ENCODE data around the gene SRGAP1.
"Not testable (repeated sequence)": the region's sequence is repeated elsewhere in the genome, so short reads cannot be mapped to it uniquely, and the experiment has no call there.

Gene SRGAP1

DNA sequence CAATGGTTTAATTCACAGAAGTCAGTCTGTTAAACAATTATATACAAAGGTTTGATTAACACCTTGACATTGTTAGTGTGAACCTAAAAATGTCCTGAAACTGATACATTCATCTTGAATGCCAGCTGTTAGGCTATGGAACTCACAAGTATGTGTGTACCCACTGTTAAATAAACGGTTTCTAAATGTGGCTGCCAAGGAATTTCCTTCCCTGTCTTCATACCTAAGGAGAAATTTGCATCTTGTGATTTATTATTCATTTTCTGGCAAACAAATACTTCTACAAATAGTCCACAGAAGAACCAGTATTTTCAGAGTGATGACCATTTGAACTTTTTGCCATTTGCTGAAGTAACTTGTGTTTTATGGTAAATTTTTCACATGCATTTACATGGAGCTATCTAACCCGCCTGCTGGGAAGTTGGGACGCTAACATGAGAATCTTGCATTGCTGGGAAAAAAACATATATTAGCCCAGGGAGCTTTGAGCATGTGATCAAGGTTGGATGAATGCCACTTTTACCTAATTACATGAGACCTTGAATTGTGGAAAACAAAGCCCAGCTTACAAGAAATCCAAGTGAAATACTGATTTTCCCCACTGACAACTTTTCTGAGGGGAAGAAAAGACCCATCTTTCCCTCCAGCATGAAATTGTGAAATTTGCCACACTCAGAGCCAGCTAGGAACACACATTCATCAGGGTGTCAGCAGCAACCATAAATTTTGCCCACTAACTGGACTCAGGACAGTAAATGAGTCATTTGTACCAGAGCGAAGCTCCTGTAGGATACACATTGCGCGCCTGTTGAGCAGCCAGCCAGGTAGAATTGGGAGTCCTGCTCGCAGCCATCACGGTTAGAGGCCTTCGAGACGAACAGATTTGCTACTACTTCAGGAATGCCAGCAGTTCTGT, 259.6 kb downstream of the SRGAP1 start:
- H3K4me3 ChIP-seq (ENCODE audit: low read depth, low read length) = no peak overlapping the region

DNA sequence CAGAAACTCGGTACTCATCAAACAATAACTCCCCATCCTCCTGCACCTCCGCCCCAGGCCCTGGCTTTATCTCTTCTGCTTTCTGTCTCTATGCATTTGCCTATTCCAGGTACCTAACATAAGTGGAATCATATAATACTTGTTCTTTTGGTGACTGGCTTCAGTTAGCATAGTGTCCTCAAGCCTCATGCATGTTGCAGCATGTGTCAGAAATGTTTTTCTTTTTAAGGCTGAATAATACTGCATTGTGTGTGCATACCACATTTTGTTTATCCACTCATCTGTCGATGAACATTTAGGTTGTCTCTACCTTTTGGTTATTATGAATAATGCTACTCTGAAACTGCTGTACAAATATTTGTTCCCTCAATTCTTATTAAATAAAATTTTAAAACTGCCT, 260.5 kb downstream of the SRGAP1 start:
- no peak overlapping the region for H3K4me3 ChIP-seq (ENCODE audit: low read depth, low read length)

DNA sequence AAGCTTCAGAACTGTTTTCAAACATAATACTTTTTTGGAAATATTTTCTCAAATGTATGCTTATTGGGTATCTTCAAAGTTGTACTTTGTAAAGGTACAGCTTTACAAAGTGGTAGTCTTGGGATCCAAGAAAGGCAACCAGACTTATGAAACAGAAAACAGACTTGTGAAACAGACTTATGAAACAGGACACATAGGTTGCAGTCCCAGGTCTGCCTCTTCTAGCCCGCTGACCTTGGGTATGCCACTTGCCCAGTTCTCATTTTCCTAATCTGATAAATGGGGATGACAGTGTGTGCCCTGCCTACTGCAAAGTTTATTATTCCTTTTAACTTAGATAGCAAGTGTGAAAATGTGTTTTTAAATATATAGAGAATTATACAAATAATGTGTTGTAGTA, 263.3 kb downstream of the SRGAP1 start:
- H3K4me3 ChIP-seq (ENCODE audit: low read depth, low read length) = no peak overlapping the region

DNA sequence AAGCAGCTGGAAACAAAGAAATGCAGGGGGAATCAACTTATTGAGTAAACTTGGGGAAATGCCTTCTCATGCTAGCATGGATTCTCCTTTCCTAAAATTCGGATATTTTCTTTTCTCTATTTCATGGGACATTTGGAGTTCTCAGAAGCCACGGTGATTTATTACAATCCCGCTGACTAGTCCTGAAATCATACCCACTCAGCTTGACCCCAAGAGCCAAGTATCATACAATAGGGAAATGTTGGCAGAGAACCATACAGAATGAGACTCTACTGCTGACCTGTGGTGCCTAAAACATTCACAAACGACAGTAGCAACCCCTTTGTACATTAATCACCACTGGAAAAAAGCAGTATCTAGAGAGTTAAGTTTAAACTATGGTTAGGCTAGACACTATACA, 265.2 kb downstream of the SRGAP1 start:
- H3K4me3 ChIP-seq (ENCODE audit: low read depth, low read length) = no peak overlapping the region

DNA sequence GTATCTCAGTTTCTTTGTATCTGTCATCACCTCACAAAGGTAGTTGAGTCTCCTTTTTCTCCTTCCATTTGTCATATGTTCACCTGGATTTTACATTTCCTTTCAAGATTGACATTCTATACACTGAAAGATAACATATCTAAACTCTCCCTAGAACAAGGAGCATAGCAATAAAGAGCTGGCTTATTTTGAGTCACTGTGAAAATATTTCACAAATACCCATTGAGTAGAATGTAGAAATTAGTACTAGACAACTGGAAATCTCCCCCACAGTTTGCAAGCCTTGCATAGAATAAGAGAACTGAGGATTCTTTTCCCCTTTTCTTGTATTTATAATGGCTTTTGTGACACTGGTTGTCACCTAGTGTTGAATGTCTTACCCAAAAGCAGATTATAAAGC, 266.4 kb downstream of the SRGAP1 start:
- no peak overlapping the region for H3K4me3 ChIP-seq (ENCODE audit: low read depth, low read length)

DNA sequence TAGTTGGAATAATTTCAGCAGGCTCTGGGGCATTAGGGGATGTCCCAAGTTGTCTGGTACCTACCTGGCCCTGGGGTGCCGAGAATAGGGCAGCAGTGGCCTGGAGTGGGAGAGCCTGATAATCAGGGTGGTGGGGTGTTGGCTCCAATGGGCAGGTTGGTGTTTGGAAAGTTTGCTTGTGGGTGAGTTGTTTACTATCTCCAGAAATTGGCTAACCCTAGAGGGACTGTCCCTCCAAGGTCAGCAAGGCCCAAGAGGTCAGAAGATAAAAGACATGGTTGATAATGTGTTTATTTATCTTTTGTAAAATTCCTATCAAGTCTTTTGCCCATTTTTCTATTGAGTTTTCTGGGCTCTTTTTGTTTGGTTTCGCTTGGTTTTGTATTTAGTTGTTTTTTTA, 272.5 kb downstream of the SRGAP1 start:
- H3K4me3 ChIP-seq (ENCODE audit: low read depth, low read length) = no peak overlapping the region

DNA sequence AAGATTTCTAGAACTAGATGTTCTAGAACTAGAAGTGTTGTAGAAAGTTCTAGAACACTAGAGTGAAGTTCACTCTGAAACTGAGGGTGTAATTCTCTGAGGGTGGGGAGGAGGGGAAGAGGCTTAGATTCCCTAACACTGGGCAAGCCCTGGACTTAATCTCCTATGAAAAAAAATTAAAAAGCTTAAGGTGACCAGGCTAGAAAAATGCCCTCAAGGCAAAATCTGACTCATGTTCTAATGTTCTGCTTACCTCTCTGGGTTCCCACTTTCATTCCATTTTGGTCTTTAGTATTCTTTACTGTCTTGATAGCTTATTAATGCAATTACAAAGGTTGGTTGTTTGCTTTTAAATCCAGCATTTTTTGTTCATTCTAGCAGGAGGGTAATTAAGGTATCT, 276.1 kb downstream of the SRGAP1 start:
- no peak overlapping the region for H3K4me3 ChIP-seq (ENCODE audit: low read depth, low read length)

DNA sequence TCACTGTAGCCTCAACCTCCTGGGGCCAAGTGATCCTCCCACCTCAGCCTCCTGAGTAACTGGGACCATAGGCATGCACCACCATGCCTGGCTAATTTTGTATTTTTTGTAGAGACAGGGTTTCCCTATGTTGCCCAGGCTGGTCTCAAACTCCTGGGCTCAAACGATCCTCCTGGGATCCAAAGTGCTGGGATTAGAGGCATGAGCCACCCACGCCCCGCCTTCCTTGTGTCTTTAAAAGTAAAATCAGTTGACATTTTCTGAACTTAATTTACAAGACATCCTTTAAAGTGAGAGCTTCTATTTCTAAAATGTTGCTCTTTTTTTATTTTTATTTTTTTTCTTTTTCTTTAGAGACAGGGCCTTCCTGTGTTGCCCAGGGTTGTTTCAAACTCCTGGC, 276.6 kb downstream of the SRGAP1 start:
- H3K4me3 ChIP-seq (ENCODE audit: low read depth, low read length) = not testable (repeated sequence)

DNA sequence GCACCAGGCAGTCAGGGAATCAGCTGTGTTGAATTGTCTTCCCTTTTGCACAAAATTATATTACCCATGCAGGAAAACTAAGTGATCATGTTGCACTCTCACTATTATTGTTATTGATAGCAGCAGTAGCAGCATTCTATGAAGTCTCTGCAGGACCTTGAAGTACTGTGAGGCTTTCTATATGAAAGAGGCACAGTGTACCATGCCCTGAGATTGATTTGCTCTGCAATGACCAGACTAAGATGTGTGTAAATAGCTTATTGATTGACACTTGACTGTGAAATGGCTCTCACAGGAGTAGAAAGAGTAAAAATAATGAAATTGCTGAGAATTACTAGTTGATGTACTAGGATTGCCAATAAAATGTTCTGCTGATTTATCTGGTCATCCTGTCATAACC, 277.7 kb downstream of the SRGAP1 start:
- H3K4me3 ChIP-seq (ENCODE audit: low read depth, low read length) = no peak overlapping the region

DNA sequence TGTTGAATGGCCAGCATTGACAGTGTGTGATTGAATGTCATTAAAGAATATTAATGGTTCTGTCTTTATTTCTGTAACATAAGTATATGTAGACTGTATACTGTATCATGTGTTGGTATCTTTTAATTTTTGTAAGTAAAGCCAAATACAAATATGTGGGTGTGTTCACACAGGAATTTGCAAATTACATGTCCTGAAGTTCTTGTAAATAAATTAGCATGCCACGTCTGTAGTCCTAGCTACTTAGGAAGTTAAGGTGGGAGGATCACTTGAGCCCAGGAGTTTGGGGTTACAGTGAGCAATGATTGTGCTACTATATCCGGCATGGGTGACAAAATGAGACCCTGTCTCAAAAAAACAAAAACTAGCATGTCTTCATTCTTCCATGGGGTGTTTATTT, 278.5 kb downstream of the SRGAP1 start:
- H3K4me3 ChIP-seq (ENCODE audit: low read depth, low read length) = no peak overlapping the region

DNA sequence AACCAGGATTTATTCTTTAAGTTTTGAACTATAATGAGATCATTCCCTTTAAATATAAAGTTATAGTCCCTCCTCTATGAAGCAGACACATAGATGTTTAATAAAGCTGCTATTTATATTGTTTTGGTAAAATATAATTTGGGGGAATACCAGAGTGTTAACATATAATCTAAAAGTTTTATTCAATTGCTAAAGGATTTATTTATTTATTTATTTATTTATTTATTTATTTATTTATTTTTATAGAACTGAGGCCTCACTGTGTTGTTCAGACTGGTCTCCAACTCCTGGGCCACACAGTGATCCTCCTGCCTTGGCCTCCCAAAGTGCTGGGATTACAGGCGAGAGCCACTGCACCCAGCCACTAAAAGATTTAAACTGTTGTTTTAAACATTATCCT, 278.9 kb downstream of the SRGAP1 start:
- H3K4me3 ChIP-seq (ENCODE audit: low read depth, low read length) = no peak overlapping the region

DNA sequence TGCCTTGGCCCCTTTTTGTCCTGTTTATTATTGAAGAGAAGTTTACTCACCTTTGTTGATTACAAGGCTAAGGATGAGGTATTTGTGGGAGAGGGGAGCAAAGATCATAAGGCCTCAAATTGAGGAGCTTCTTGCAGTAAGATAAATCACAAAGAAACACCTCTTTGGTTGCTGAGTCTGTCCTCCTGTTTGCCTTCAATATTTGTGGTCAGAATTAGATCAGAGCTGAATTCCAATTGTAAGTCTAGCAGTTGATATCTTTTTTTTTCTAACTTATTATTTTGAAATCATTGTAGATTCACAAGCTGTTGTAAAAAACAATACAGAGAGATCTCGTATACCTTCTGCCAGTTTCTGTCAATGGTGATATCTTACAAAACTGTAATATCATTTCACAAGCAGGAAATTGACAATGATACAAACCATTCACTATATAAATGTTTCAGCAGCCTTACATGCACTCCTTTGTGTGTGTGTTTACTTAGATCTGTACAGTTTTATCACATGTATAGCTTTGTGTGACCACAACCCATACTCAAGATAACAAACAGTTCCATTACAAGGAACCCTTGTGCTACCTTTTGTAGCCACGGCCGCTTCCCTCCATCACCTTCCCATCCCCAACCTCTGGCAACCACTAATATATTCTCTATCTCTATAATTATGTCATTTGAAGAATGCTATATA, 280.2 kb downstream of the SRGAP1 start:
- no peak overlapping the region for H3K4me3 ChIP-seq (ENCODE audit: low read depth, low read length)

DNA sequence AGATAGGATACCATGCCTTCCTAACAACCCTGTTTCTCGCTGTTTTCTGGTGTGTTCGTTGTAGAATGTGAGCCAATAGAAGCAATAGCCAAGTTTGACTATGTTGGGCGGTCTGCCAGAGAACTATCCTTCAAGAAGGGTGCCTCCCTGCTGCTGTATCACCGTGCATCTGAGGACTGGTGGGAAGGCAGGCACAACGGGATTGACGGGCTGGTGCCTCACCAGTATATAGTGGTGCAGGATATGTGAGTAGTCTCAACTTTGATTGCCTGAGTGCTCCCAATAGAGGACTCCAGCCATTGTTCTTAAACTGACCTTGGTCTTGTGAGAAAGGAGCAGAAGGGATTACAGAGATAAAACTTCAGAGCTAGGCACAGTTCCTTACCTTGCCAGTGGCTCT, 281.4 kb downstream of the SRGAP1 start:
- H3K4me3 ChIP-seq (ENCODE audit: low read depth, low read length) = no peak overlapping the region

DNA sequence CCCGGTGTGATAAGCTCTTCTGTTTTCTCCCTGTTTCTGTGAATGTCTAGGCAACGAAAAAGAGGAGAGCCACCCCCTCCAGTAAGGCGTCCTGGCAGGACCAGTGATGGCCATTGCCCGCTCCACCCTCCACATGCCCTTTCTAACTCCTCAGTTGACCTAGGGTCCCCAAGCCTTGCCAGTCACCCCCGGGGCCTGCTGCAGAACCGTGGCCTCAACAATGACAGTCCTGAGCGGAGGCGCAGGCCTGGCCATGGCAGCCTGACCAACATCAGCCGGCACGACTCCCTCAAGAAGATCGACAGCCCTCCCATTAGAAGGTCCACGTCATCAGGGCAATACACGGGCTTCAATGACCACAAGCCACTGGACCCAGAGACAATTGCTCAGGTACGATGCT, 283.3 kb downstream of the SRGAP1 start:
- no peak overlapping the region for H3K4me3 ChIP-seq (ENCODE audit: low read depth, low read length)

DNA sequence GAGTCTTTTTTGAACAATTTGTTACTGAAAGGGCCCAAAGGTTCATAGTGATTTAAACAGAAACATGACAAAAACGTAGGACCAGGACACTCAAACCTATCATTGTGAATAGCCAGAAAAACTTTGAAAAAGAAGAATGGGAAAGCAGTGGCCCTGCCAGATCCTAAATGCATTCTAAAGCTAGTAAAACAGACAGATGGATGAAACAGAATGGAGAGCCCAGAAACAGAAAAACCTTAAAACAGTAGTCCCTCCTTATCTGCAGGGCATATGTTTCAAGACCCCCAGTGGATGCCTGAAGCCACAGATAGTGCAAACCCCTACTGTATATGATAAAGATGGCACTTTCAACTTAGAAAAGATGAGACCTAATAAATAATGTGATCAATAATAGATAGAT, 283.9 kb downstream of the SRGAP1 start:
- no peak overlapping the region for H3K4me3 ChIP-seq (ENCODE audit: low read depth, low read length)

DNA sequence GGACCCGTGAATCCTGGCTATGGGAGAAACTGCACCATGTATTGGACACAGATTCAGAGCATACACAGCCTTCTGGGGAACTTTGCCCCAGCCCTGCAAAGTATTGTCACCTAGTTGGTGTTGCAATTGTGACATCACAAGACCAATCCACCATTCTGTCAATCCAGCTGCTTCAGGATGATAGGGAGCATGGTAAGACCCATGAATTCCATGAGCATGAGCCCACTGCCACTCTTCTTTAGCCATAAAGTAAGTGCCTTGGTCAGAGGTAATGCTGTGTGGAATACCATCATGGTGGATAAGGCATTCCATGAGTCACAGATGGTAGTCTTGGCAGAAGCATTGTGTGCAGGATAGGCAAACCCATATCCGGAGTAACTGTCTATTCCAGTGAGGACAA, 286.0 kb downstream of the SRGAP1 start:
- not testable (repeated sequence) for H3K4me3 ChIP-seq (ENCODE audit: low read depth, low read length)

DNA sequence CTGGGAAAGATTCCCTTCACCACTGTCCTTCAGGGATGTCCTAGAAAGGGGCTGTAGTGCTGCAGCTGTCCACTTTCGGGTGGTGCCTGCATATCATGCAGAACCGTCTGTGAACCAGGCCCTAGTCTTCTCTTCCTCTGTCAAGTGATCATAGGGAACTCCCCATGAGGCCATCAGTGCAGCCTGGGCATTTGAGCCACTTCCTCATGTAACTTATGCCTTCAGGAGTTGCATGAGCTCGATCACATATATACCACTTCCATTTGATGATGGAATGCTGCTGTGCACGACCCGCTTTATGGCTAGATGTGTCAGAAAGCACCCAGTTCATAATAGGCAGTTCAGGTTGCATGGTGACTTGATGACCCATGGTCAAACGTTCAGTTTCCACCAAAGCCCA, 287.0 kb downstream of the SRGAP1 start:
- not testable (repeated sequence) for H3K4me3 ChIP-seq (ENCODE audit: low read depth, low read length)

DNA sequence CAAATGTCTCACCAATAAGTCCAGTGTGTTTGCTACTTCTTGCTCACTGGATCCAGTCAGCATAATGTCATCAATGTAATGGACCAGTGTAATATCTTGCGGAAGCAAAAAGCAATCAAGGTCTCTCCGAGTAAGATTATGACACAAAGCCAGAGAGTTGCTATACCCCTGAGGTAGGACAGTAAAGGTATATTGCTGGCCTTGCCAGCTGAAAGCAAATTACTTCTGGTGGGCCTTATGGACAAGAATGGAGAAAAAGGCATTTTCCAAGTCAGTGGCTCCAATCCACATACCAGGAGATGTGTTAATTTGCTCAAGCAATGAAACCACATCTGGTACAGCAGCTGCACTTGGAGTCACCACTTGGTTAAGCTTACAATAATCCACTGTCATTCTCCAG, 288.2 kb downstream of the SRGAP1 start:
- H3K4me3 ChIP-seq (ENCODE audit: low read depth, low read length) = not testable (repeated sequence)

DNA sequence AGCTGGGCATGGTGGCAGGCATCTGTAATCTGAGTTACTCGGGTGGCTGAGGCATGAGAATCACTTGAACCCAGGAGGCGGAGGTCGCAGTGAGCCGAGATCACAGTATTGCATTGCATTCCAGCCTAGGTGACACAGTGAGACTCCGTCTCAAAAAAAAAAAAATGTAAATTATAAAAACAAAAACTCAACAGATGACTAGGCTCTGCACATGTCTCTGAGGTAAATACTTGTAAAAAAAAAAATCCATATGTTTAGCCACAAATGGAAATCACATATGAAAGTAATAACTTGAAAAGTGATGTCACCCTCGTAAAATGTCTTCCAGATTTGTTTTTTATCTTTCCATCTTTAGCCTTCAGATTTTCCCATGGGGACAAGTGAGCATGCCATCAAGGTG, 292.6 kb downstream of the SRGAP1 start:
- no peak overlapping the region for H3K4me3 ChIP-seq (ENCODE audit: low read depth, low read length)

DNA sequence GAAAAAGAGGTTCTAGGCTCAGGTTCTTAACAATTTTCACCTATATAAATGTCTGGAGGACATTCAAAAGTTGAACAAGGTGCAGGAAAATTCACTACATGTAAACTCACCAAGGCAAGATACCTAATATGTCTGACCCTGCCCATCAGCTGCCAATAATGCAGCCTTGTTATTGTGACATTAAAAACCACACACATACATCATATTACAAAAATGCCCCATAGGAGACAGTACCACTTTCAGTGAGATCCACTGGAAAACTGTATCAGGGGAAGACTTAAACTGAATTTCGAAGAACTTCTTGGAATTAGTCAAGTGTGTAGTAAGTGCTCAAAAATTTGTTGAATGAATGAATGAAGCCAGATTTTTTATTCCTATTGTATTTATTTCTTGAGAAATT, 294.5 kb downstream of the SRGAP1 start:
- no peak overlapping the region for H3K4me3 ChIP-seq (ENCODE audit: low read depth, low read length)

DNA sequence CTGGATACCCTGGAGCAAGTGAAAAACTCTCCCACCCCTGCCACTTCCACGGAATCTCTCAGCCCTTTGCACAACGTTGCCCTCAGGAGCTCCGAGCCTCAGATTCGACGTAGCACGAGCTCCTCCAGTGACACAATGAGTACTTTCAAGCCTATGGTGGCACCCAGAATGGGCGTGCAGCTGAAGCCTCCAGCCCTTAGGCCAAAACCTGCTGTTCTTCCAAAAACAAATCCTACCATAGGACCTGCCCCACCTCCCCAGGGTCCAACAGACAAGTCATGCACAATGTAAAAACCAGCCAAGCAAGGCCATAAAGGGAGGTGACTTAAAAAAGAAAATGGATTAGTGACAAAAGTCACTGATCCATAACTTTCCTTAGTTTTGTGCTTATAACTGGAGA, 297.9 kb downstream of the SRGAP1 start:
- H3K4me3 ChIP-seq (ENCODE audit: low read depth, low read length) = no peak overlapping the region

DNA sequence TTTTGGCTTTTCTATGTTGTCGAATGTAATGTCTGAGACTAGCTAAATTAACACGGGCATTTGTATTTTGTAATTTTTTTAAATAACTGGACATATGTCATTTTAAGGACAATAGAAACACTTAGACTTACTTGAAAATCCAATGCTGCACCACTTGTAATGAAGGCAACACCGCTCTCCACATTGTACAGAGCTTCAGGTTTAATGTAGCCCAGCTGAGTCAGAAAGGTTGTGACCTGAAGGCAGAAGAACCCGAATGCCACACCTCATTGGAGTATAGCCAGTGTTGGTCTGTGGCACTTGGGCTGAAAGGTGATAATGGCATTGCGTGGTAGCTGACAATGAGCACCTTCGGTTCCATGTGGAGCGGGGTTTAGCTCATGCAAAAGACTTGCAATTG, 298.3 kb downstream of the SRGAP1 start:
- no peak overlapping the region for H3K4me3 ChIP-seq (ENCODE audit: low read depth, low read length)

DNA sequence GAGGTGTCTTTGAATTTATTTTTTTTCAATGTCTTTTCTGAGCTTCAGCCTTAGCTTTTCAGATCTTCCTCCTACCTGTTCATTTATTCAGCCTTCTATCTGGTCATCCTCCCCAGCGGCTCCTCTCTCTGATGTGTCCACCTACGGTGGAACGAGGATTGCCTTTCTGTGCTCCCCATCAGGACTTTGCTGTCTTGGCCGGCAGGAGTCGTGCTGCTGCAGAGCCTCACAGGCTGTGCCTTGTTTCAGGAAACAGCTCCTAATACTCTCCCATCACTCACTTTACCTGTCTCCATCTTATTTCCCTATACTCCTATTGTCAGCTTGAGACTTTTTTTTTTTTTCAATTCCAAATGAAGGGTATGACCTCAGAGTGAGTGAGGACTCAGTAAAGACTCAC, 300.7 kb downstream of the SRGAP1 start:
- no peak overlapping the region for H3K4me3 ChIP-seq (ENCODE audit: low read depth, low read length)
